GM23248 (cell line): Measurements from ENCODE around the gene RBM4B. TPM values are rescaled to one million over a fixed set of nuclear protein-coding genes. Genes with fewer than 3 reads are reported as not detected.
A peak's percentile ranks its signal among the peaks of the same experiment; 100 is the strongest.

Experiments
- DNase-seq: peaks from one replicate; pipeline ENCODE4 v3.0.0-alpha.2; 2015
- H2AFZ ChIP-seq: fragments of 200-600 bp; sonication (generic); 2 replicates; pipeline ENCODE4 v1.6.1; 2016; ENCODE audit warnings: antibody characterized with exemption
- H3F3A ChIP-seq: fragments of 200-600 bp; sonication (generic); 2 replicates; pipeline ENCODE4 v1.6.1; 2016; ENCODE audit warnings: mild to moderate bottlenecking, antibody characterized with exemption, mixed run types; ENCODE audit not compliant: insufficient read depth
- H3K27ac ChIP-seq: fragments of 200-600 bp; sonication (generic); 2 replicates; pipeline ENCODE4 v1.5.1; 2016; ENCODE audit warnings: mild to moderate bottlenecking
- H3K27me3 ChIP-seq: fragments of 200-600 bp; sonication (generic); replicated peaks from 2 replicates; pipeline ENCODE4 v1.6.1; 2016; ENCODE audit warnings: mild to moderate bottlenecking; ENCODE audit not compliant: insufficient read depth
- H3K36me3 ChIP-seq: fragments of 200-600 bp; sonication (generic); 2 replicates; pipeline ENCODE4 v1.6.1; 2016; ENCODE audit warnings: low read depth, mild to moderate bottlenecking
- H3K4me1 ChIP-seq: fragments of 200-600 bp; sonication (generic); 2 replicates; pipeline ENCODE4 v1.6.1; 2016; ENCODE audit warnings: mild to moderate bottlenecking; ENCODE audit not compliant: insufficient read depth
- H3K4me2 ChIP-seq: fragments of 200-600 bp; sonication (generic); one replicate; pipeline ENCODE4 v1.6.1; 2016; ENCODE audit warnings: mild to moderate bottlenecking; ENCODE audit not compliant: unreplicated experiment
- H3K4me3 ChIP-seq: fragments of 200-600 bp; sonication (generic); 2 replicates; pipeline ENCODE4 v1.5.1; 2016; ENCODE audit warnings: mild to moderate bottlenecking
- H3K79me2 ChIP-seq: fragments of 200-600 bp; sonication (generic); 2 replicates; pipeline ENCODE4 v1.6.1; 2016; ENCODE audit warnings: mild to moderate bottlenecking; ENCODE audit not compliant: insufficient read depth
- H3K9ac ChIP-seq: fragments of 200-600 bp; sonication (generic); 2 replicates; pipeline ENCODE4 v1.6.1; 2016; ENCODE audit warnings: mild to moderate bottlenecking
- H3K9me2 ChIP-seq: fragments of 200-600 bp; sonication (generic); 2 replicates; pipeline ENCODE4 v1.6.1; 2016; ENCODE audit warnings: mixed run types, mild to moderate bottlenecking, moderate library complexity; ENCODE audit not compliant: insufficient read depth
- H3K9me3 ChIP-seq: fragments of 200-600 bp; sonication (generic); one replicate; pipeline ENCODE4 v1.6.1; 2017; ENCODE audit warnings: low read depth
- H4K20me1 ChIP-seq: fragments of 200-600 bp; sonication (generic); 2 replicates; pipeline ENCODE4 v1.6.0; 2016; ENCODE audit not compliant: insufficient read depth
- EZH2 ChIP-seq: fragments of 200-600 bp; sonication (generic); IDR thresholded peaks from 2 replicates; pipeline ENCODE4 v1.6.1; 2018; ENCODE audit warnings: antibody characterized with exemption, mild to moderate bottlenecking; ENCODE audit not compliant: insufficient read depth, poor library complexity, severe bottlenecking
- EZH2phosphoT487 ChIP-seq: fragments of 200-600 bp; sonication (generic); IDR thresholded peaks from 2 replicates; pipeline ENCODE4 v1.6.1; 2018; ENCODE audit warnings: antibody characterized with exemption, moderate library complexity, mild to moderate bottlenecking, low read depth; ENCODE audit not compliant: insufficient read depth
- WGBS, 2 experiments: methylation state at CpG; one replicate each; pipeline ENCODE4 v1.1.6; 2015 to 2017; ENCODE audit warnings: low lambda C conversion rate in 2 of 2, low coverage in 1 of 2; ENCODE audit errors: missing lambda C conversion rate in 2 of 2; 5-methylcytosine and 5-hydroxymethylcytosine counted together
- in situ Hi-C: fragments of 300-500 bp; cut with MboI; formaldehyde crosslinking; loops from 2 replicates; pipeline ENCODE4 v1.15.0; 2020
- polyA plus RNA-seq: library from polyadenylated mRNA; unstranded; fragments of >200 nt; fragmentation: Nextera tagmentation; extraction: Ambion mirVana; gene quantifications from 2 replicates; pipeline ENCODE4 v1.2.1, GENCODE V29; 2016
- total RNA-seq: library from RNA; depleted of rRNA; stranded (reverse); fragments of >200 nt; shearing (Covaris generic); gene quantifications from 2 replicates; pipeline ENCODE4 v1.2.3, GENCODE V29; 2014

The RBM4B gene
- total and polyA plus RNA-seq, 2 experiments from 2014 or later, result 18.5 to 23.4 TPM

DNA sequence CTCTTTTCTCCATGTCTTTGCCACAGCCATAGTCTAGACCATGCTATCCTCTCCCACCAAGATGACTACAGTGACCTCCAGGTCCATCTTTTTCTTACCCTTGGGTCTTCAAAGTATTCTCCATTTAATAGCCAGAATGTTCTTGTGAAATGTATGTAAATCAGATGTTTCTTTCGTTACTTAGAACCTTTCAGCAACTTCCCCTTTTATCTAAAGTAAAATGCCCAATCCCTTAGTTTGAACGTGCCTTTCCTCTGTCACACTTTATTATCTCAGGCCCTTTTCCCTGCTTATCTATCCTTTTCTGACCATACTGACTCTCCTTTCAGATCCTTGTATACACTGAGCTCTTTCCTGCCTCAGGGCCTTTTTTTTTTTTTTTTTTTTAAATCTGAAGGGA, 17.9 kb downstream of the RBM4B start:
- H4K20me1 ChIP-seq, result no peaks in the 10 kb centered on the region; the same call in 1 of the 2 replicates
- peaks cover 11% of the 10 kb centered on the region for H3K36me3 ChIP-seq
- no peak for DNase-seq

GRCh38 chr11:66653123-66653522, 24.6 kb downstream of the RBM4B start:
- no peak overlapping the region for H3K4me2 ChIP-seq

More for the DNA sequence above, 17.9 kb downstream of the RBM4B start:
- no peak overlapping the region for H3K4me2 ChIP-seq
- TF ChIP-seq EZH2 (no peak), EZH2phosphoT487 (no peak)
- no peaks in the 10 kb centered on the region for H3K27me3 ChIP-seq
- H2AFZ ChIP-seq, result no peak overlapping the region
- H3K9me3 ChIP-seq, result no peaks in the 10 kb centered on the region
- peaks cover 96% of the 10 kb centered on the region for H3K79me2 ChIP-seq
- no peak overlapping the region for H3K9ac ChIP-seq
- no peaks in the 10 kb centered on the region for H3K4me1 ChIP-seq
- no peak overlapping the region for H3K27ac ChIP-seq
- H3K9me2 ChIP-seq, result no peaks in the 10 kb centered on the region
- peaks cover 30% of the 10 kb centered on the region; the same call in 1 of the 2 replicates for H3F3A ChIP-seq
- in situ Hi-C loops, result no loop called here
- 53 to 77% methylated on average over 2 of the region's 2 CpGs for WGBS, 2 experiments
- no peak overlapping the region for H3K4me3 ChIP-seq

DNA sequence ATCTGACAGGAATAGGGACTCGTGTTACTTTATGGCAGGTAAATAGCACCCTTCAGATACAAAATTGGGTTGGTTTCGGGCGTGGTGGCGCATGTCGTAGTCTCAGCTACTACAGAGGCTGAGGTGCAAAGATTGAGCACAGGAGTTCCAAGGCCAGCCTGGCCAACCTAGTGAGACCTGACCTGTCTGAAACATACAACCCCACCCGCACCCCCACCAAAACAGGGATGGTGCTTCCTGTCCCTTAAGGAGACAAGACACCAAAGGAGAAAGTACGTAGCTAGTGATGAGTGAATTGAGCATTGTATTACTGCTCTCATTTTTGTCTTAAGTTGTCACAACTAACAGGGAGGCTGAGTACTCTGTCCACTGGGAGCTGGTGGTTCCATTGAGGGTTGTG, 25.0 kb downstream of the RBM4B start:
- Histone ChIP-seq H2AFZ (no peak overlapping the region), H3K27ac (no peak overlapping the region; the same call in 1 of the 2 replicates), H3K9me2 (no peaks in the 10 kb centered on the region), H3K4me1 (0 out of 2 replicates have a peak, but pooled peaks cover 4% of the 10 kb centered on the region), H3K4me3 (no peak overlapping the region), H4K20me1 (peaks cover 7% of the 10 kb centered on the region; the same call in 1 of the 2 replicates), H3K27me3 (no peaks in the 10 kb centered on the region), H3K36me3 (peaks cover 25% of the 10 kb centered on the region), H3K4me2 (no peak overlapping the region), H3K9me3 (no peaks in the 10 kb centered on the region), H3K9ac (no peak overlapping the region), H3F3A (peaks cover 36% of the 10 kb centered on the region), H3K79me2 (peaks cover 97% of the 10 kb centered on the region)
- WGBS, 2 experiments, result 92 to 93% methylated on average over 7 of the region's 7 CpGs
- in situ Hi-C loops, result no loop called here
- no peak for DNase-seq
- TF ChIP-seq EZH2 (no peak), EZH2phosphoT487 (no peak)

More at GRCh38 chr11:66653123-66653522, 24.6 kb downstream of the RBM4B start:
- in situ Hi-C loops, result no loop called here
- Histone ChIP-seq H3K79me2 (peaks cover 97% of the 10 kb centered on the region), H3K9ac (no peak overlapping the region), H3K27ac (peak overlapping the region; percentile 33; the same call in 1 of the 2 replicates), H3K9me3 (no peaks in the 10 kb centered on the region), H3K36me3 (peaks cover 23% of the 10 kb centered on the region), H3K4me1 (0 out of 2 replicates have a peak, but pooled peaks cover 4% of the 10 kb centered on the region), H3F3A (peaks cover 34% of the 10 kb centered on the region), H4K20me1 (peaks cover 7% of the 10 kb centered on the region; the same call in 1 of the 2 replicates), H3K4me3 (no peak overlapping the region), H3K27me3 (no peaks in the 10 kb centered on the region), H2AFZ (no peak overlapping the region), H3K9me2 (no peaks in the 10 kb centered on the region)
- no peak for TF ChIP-seq EZH2phosphoT487
- WGBS, 2 experiments, result 87 to 94% methylated on average over 6 of the region's 6 CpGs
- DNase-seq, result peak; percentile 47

DNA sequence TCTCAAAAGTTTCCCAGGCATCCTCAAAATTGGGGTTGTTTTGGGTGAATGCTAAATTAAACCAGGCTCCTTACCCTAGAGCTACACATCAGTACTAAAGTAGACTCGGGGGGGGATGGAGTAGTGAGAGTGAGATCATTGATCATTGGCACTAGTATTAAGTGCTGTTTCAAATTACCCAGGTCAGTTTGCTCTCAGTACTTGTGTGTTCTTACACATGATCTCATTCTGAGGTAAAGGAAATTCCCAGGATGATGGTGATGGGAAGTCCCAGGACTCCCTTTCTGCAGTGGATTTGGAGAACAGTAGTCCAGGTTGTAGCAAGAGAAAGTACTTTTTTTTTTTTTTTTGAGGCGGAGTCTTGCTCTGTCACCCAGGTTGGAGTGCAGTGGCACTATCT, 26.7 kb downstream of the RBM4B start:
- no peaks in the 10 kb centered on the region for H3K27me3 ChIP-seq
- peak overlapping the region; percentile 9; the same call in 1 of the 2 replicates for H3K27ac ChIP-seq
- in situ Hi-C loops, result no loop called here
- no peaks in the 10 kb centered on the region for H3K9me3 ChIP-seq
- no peaks in the 10 kb centered on the region for H3K9me2 ChIP-seq
- peaks cover 13% of the 10 kb centered on the region; the same call in 1 of the 2 replicates for H4K20me1 ChIP-seq
- H3K9ac ChIP-seq, result no peak overlapping the region
- peaks cover 41% of the 10 kb centered on the region for H3K36me3 ChIP-seq
- peaks cover 45% of the 10 kb centered on the region for H3F3A ChIP-seq
- H3K4me3 ChIP-seq, result no peak overlapping the region
- H2AFZ ChIP-seq, result no peak overlapping the region
- peaks cover 99% of the 10 kb centered on the region for H3K79me2 ChIP-seq
- WGBS, 2 experiments, result 62 to 63% methylated on average over 2 of the region's 2 CpGs
- TF ChIP-seq EZH2, result no peak
- no peak for TF ChIP-seq EZH2phosphoT487
- 0 out of 2 replicates have a peak, but pooled peaks cover 4% of the 10 kb centered on the region for H3K4me1 ChIP-seq
- no peak overlapping the region for H3K4me2 ChIP-seq
- DNase-seq, result peak; percentile 34

DNA sequence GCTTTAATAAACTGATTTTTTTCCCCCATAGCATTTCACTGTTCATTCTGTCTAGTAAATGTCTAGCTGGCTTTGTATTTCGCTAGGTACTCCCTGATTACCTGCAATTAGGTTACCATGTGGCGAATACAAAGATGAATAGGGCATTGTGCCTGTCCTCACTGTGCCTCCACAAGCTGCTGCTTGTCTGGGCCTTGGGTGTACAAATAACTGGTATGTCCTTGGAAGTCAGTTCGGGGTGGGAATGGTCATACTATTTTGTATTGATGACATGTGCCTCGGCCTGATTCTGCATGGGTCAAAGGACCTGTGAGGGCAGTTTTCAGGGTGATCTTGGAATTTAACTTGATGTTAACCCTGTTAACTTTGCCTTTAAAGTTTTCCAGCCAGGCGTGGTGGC, 27.8 kb downstream of the RBM4B start:
- no peak overlapping the region for H3K4me3 ChIP-seq
- in situ Hi-C loops, result no loop called here

More for the DNA sequence above, 27.8 kb downstream of the RBM4B start:
- no peaks in the 10 kb centered on the region for H3K9me3 ChIP-seq
- H3K27me3 ChIP-seq, result no peaks in the 10 kb centered on the region
- no peak for DNase-seq
- TF ChIP-seq EZH2 (no peak), EZH2phosphoT487 (no peak)
- peaks cover 12% of the 10 kb centered on the region for H3K4me1 ChIP-seq
- no peak overlapping the region for H2AFZ ChIP-seq
- H3K4me2 ChIP-seq, result no peak overlapping the region
- WGBS, 2 experiments, result 94 to 98% methylated on average over 5 of the region's 5 CpGs
- H4K20me1 ChIP-seq, result peaks cover 17% of the 10 kb centered on the region; the same call in 1 of the 2 replicates
- peaks cover 99% of the 10 kb centered on the region for H3K79me2 ChIP-seq
- H3K9me2 ChIP-seq, result no peaks in the 10 kb centered on the region
- peaks cover 54% of the 10 kb centered on the region for H3F3A ChIP-seq
- H3K9ac ChIP-seq, result no peak overlapping the region
- no peak overlapping the region for H3K27ac ChIP-seq
- peaks cover 52% of the 10 kb centered on the region for H3K36me3 ChIP-seq
